BLaER1 (cell line): ENCODE results near the gene RYR3.
A peak's percentile ranks its signal among the peaks of the same experiment; 100 is the strongest.

ENCODE experiments used
- H3K27ac ChIP-seq: shearing (Covaris generic); formaldehyde crosslinking; 2 replicates; pipeline ENCODE4 v1.8.1; 2022
- H3K27me3 ChIP-seq: shearing (Covaris generic); formaldehyde crosslinking; 2 replicates; pipeline ENCODE4 v1.8.1; 2022
- H3K36me3 ChIP-seq: shearing (Covaris generic); formaldehyde crosslinking; 2 replicates; pipeline ENCODE4 v1.8.1; 2022
- H3K4me1 ChIP-seq: shearing (Covaris generic); formaldehyde crosslinking; 2 replicates; pipeline ENCODE4 v1.8.1; 2022
- H3K4me2 ChIP-seq: shearing (Covaris generic); formaldehyde crosslinking; 2 replicates; pipeline ENCODE4 v1.8.1; 2022
- H3K4me3 ChIP-seq: shearing (Covaris generic); formaldehyde crosslinking; 2 replicates; pipeline ENCODE4 v1.8.1; 2022
- H3K9ac ChIP-seq: shearing (Covaris generic); formaldehyde crosslinking; 2 replicates; pipeline ENCODE4 v1.8.1; 2022
- H3K9me3 ChIP-seq: shearing (Covaris generic); formaldehyde crosslinking; 2 replicates; pipeline ENCODE4 v1.8.1; 2022
- H4K20me1 ChIP-seq: shearing (Covaris generic); formaldehyde crosslinking; 2 replicates; pipeline ENCODE4 v1.8.1; 2022
- Cebpa-rat ChIP-seq: shearing (Covaris generic); IDR thresholded peaks from 2 replicates; pipeline ENCODE4 v1.8.1; 2022

RYR3 gene

GRCh38 chr15:33618350-33618749 is 307.6 kb downstream of the RYR3 start:
- H4K20me1 ChIP-seq = no peaks in the 10 kb centered on the region
- H3K36me3 ChIP-seq = no peaks in the 10 kb centered on the region
- no peaks in the 10 kb centered on the region for H3K27me3 ChIP-seq
- H3K27ac ChIP-seq = no peak overlapping the region
- no peak overlapping the region for H3K4me2 ChIP-seq
- peaks cover 33% of the 10 kb centered on the region for H3K4me1 ChIP-seq
- no peak overlapping the region for H3K9ac ChIP-seq
- no peak overlapping the region for H3K4me3 ChIP-seq
- H3K9me3 ChIP-seq = no peaks in the 10 kb centered on the region; the same call in 1 of the 2 replicates
- no peak for TF ChIP-seq Cebpa-rat

DNA sequence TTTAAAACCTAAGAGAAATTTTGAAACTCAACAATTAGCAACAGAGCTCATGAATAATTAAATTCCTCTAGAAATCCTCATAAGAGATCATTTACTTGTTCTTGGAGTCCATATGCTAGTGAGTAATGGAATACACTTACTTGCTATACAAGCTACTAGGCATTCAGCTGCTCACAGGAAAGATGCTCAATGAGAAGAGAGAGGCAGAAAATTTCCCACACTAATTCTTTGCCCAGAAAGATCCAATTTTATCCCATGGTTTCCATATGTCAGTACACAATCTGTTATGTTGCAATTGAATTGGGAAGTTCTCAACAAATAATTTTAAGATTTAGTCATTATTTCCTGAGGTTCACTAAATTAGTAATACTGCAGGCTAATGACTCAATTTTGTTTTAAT is 310.4 kb downstream of the RYR3 start:
- H3K27me3 ChIP-seq = no peaks in the 10 kb centered on the region
- H3K9me3 ChIP-seq = peaks cover 12% of the 10 kb centered on the region
- no peaks in the 10 kb centered on the region for H4K20me1 ChIP-seq
- no peak for TF ChIP-seq Cebpa-rat
- H3K4me2 ChIP-seq = no peak overlapping the region
- no peak overlapping the region for H3K27ac ChIP-seq
- no peaks in the 10 kb centered on the region for H3K36me3 ChIP-seq
- no peak overlapping the region for H3K9ac ChIP-seq
- no peak overlapping the region for H3K4me3 ChIP-seq
- peaks cover 24% of the 10 kb centered on the region for H3K4me1 ChIP-seq

DNA sequence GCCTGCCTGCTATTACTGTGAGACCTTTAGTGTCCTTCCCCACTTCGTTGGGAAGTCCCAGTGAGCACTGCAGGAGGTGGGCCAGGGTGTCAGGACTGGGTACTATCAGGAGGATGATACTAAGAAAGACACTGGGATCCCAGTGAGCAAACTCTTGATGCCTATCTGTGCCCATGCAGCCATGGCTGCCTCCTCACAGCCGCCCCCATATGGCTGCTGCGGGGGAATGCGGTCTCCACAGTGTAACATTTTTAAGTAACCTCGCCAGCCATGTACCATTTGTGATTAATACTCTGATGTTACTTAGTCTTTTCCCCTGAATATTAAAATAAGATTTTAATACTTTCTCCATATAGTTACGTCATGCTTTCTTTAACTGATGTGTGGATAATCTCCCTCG is 312.2 kb downstream of the RYR3 start:
- H3K36me3 ChIP-seq = no peaks in the 10 kb centered on the region
- H3K4me3 ChIP-seq = no peak overlapping the region
- H3K27me3 ChIP-seq = no peaks in the 10 kb centered on the region
- H3K4me2 ChIP-seq = no peak overlapping the region
- peaks cover 25% of the 10 kb centered on the region for H3K9me3 ChIP-seq
- H3K27ac ChIP-seq = no peak overlapping the region
- TF ChIP-seq Cebpa-rat = no peak
- H3K4me1 ChIP-seq = peaks cover 5% of the 10 kb centered on the region; the same call in 1 of the 2 replicates
- no peaks in the 10 kb centered on the region for H4K20me1 ChIP-seq
- no peak overlapping the region for H3K9ac ChIP-seq

DNA sequence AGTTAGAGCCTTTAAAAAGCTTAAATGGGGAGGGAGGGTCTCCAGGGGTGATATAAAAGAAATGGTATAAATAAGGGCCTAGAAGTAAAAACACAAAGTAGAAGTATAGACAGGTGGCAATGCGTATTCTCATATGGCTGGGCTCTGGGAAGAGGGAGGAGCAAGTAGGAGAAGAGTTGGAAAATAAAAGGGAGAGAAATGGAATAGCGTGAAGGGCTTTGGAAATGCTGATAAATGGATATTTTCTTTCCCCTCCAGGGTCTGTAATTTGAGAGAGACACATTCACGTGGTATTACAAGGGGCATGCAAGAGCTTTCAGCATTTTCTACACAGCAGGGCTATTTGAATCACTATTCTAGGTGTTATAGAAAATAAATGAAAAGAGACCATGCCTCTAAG is 313.7 kb downstream of the RYR3 start:
- no peaks in the 10 kb centered on the region for H3K36me3 ChIP-seq
- no peaks in the 10 kb centered on the region for H4K20me1 ChIP-seq
- no peaks in the 10 kb centered on the region for H3K27me3 ChIP-seq

DNA sequence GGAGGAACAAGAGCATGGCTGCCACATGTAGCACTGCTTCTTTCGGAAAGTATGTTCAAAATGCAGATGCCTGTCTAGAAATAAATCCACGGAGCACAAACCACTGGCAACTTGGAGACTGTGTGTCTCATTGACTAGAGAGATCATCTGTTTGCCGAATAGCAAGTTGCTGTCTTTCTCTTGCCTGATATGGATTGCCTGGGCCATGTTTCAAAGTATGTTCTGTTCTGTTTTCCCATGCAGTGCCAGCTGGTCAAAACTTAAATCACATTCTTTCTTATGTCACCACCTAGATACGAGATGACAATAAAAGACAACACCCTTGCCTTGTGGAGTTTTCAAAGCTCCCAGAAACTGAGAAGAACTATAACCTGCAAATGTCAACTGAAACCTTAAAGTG is 318.9 kb downstream of the RYR3 start:
- no peak overlapping the region for H3K9ac ChIP-seq
- TF ChIP-seq Cebpa-rat = no peak
- H3K27ac ChIP-seq = no peak overlapping the region
- no peak overlapping the region for H3K4me2 ChIP-seq
- no peaks in the 10 kb centered on the region for H4K20me1 ChIP-seq
- peaks cover 25% of the 10 kb centered on the region for H3K9me3 ChIP-seq
- no peaks in the 10 kb centered on the region for H3K27me3 ChIP-seq
- H3K4me1 ChIP-seq = no peaks in the 10 kb centered on the region
- no peak overlapping the region for H3K4me3 ChIP-seq
- no peaks in the 10 kb centered on the region for H3K36me3 ChIP-seq

More for the DNA sequence above, 313.7 kb downstream of the RYR3 start:
- H3K9me3 ChIP-seq = peaks cover 25% of the 10 kb centered on the region
- H3K27ac ChIP-seq = no peak overlapping the region
- no peak overlapping the region for H3K9ac ChIP-seq
- TF ChIP-seq Cebpa-rat = no peak
- H3K4me2 ChIP-seq = no peak overlapping the region
- no peaks in the 10 kb centered on the region for H3K4me1 ChIP-seq
- H3K4me3 ChIP-seq = no peak overlapping the region

DNA sequence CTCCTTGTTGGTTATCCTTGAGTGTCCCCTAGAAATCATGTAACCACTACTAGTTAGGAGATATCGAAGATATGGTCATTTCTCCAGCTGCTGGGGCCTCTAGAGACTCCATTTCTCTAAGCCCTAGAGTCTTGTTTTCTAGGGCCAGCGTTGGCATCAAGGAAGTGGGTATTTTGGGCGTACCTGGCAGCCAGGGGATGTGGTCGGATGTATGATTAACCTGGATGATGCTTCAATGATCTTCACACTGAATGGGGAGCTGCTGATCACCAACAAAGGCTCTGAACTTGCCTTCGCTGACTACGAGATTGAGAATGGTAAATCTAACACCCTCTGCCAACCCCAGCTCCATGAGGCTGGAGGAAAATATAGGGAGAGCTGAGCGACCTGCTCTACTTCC is 325.5 kb downstream of the RYR3 start:
- no peak overlapping the region for H3K4me3 ChIP-seq
- H3K9me3 ChIP-seq = no peaks in the 10 kb centered on the region
- H3K27ac ChIP-seq = no peak overlapping the region
- peaks cover 35% of the 10 kb centered on the region for H3K4me1 ChIP-seq
- H4K20me1 ChIP-seq = no peaks in the 10 kb centered on the region
- H3K4me2 ChIP-seq = peak overlapping the region; percentile 22
- TF ChIP-seq Cebpa-rat = no peak
- no peak overlapping the region for H3K9ac ChIP-seq
- no peaks in the 10 kb centered on the region for H3K36me3 ChIP-seq
- H3K27me3 ChIP-seq = no peaks in the 10 kb centered on the region

DNA sequence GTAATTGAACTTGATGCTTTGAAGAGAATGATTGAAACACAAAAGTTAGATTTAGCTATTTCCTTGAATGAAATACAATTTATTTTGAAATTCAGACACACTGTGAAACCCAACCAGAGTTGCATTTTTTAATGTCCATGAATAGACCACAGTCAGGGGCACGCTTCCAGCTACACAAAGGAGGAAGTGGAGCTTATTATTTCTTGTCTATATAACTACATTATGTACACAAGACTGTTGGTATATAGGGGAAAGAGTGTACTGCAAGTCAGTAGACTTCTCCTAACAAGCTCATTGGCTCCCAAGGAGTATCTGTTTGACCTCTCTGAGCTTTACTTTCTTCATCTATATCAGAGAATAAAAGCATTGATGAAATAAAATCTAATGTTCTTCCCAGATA is 326.2 kb downstream of the RYR3 start:
- no peaks in the 10 kb centered on the region for H3K27me3 ChIP-seq
- no peaks in the 10 kb centered on the region for H4K20me1 ChIP-seq
- no peak overlapping the region for H3K4me2 ChIP-seq
- no peaks in the 10 kb centered on the region for H3K9me3 ChIP-seq
- H3K9ac ChIP-seq = no peak overlapping the region
- H3K36me3 ChIP-seq = no peaks in the 10 kb centered on the region
- peaks cover 41% of the 10 kb centered on the region for H3K4me1 ChIP-seq
- H3K4me3 ChIP-seq = no peak overlapping the region
- no peak overlapping the region for H3K27ac ChIP-seq
- no peak for TF ChIP-seq Cebpa-rat

GRCh38 chr15:33638453-33638852 is 327.7 kb downstream of the RYR3 start:
- Histone ChIP-seq H3K9ac (no peak overlapping the region), H3K27me3 (no peaks in the 10 kb centered on the region), H4K20me1 (no peaks in the 10 kb centered on the region), H3K4me3 (no peak overlapping the region), H3K4me2 (peak overlapping the region; percentile 76; the same call in 1 of the 2 replicates), H3K36me3 (no peaks in the 10 kb centered on the region), H3K27ac (no peak overlapping the region), H3K9me3 (no peaks in the 10 kb centered on the region), H3K4me1 (peaks cover 41% of the 10 kb centered on the region)
- TF ChIP-seq Cebpa-rat = no peak

- H3K4me2 ChIP-seq = peak overlapping the region; percentile 76
- no peaks in the 10 kb centered on the region for H3K9me3 ChIP-seq
- no peak overlapping the region for H3K4me3 ChIP-seq
- H3K9ac ChIP-seq = no peak overlapping the region; the same call in 1 of the 2 replicates
- H3K4me1 ChIP-seq = peaks cover 41% of the 10 kb centered on the region
- no peak for TF ChIP-seq Cebpa-rat
- no peaks in the 10 kb centered on the region for H3K27me3 ChIP-seq
- peak overlapping the region; percentile 79 for H3K27ac ChIP-seq
- H4K20me1 ChIP-seq = no peaks in the 10 kb centered on the region
- no peaks in the 10 kb centered on the region for H3K36me3 ChIP-seq
Observed at GRCh38 chr15:33639051-33639450, 328.3 kb downstream of the RYR3 start.

GRCh38 chr15:33639456-33639855 is 328.7 kb downstream of the RYR3 start:
- peaks cover 41% of the 10 kb centered on the region for H3K4me1 ChIP-seq
- no peaks in the 10 kb centered on the region for H3K36me3 ChIP-seq
- H4K20me1 ChIP-seq = no peaks in the 10 kb centered on the region
- no peaks in the 10 kb centered on the region for H3K9me3 ChIP-seq
- H3K9ac ChIP-seq = peak overlapping the region; percentile 60; the same call in 1 of the 2 replicates
- no peak overlapping the region for H3K4me3 ChIP-seq
- H3K4me2 ChIP-seq = peak overlapping the region; percentile 76
- TF ChIP-seq Cebpa-rat = no peak
- peak overlapping the region; percentile 79 for H3K27ac ChIP-seq
- H3K27me3 ChIP-seq = no peaks in the 10 kb centered on the region

- peaks cover 41% of the 10 kb centered on the region for H3K4me1 ChIP-seq
- no peaks in the 10 kb centered on the region for H3K9me3 ChIP-seq
- peak overlapping the region; percentile 76 for H3K4me2 ChIP-seq
- no peaks in the 10 kb centered on the region for H3K36me3 ChIP-seq
- H3K27ac ChIP-seq = peak overlapping the region; percentile 79
- H4K20me1 ChIP-seq = no peaks in the 10 kb centered on the region
- H3K27me3 ChIP-seq = no peaks in the 10 kb centered on the region
- H3K9ac ChIP-seq = peak overlapping the region; percentile 60; the same call in 1 of the 2 replicates
- H3K4me3 ChIP-seq = no peak overlapping the region; the same call in 1 of the 2 replicates
- TF ChIP-seq Cebpa-rat = no peak
Observed at GRCh38 chr15:33639978-33640377, 329.2 kb downstream of the RYR3 start.
